Measurements from ENCODE around the gene ELANE. TPM values are rescaled to one million over a fixed set of nuclear protein-coding genes. Genes with fewer than 3 reads are reported as not detected.

ELANE gene
- total and polyA plus RNA-seq, 2 donors (not counting 1 experiment from before 2014, with no cell fraction given), result 0.48 to 0.66 TPM

GRCh38 chr19:811506-812048 lies 40.5 kb upstream of the ELANE start:
- Histone ChIP-seq H2AFZ (ENCODE audit: low read length) (no peak overlapping the region), H3K4me2 (ENCODE audit: extremely low read depth, insufficient read depth, low read length) (no peak overlapping the region), H3K4me1 (ENCODE audit: control insufficient read depth, extremely low read depth, insufficient read depth, low read length) (no peaks in the 10 kb centered on the region), H3K27ac (ENCODE audit: insufficient read depth, low read length) (no peak overlapping the region), H3K79me2 (ENCODE audit: control insufficient read depth, insufficient read depth, low read length) (peaks cover 29% of the 10 kb centered on the region), H3K9ac (ENCODE audit: insufficient read depth, low read length) (no peak overlapping the region), H4K20me1 (ENCODE audit: control insufficient read depth, extremely low read depth, insufficient read depth, low read length) (no peaks in the 10 kb centered on the region), H3K9me3 (ENCODE audit: control insufficient read depth, insufficient read depth, low read depth, low read length) (no peaks in the 10 kb centered on the region), H3K36me3 (ENCODE audit: control insufficient read depth, insufficient read depth, low read length) (peaks cover 44% of the 10 kb centered on the region), H3K4me3 (replicated peaks in 1 of 4; ENCODE audit: control extremely low read depth in 1 of 4, insufficient read depth in 1 of 4, low read depth in 3 of 4, low read length in 4 of 4) (no peak overlapping the region), H3K27me3 (ENCODE audit: control insufficient read depth, insufficient read depth, low read length) (no peaks in the 10 kb centered on the region)
- TF ChIP-seq CTCF (conservative IDR thresholded peaks at IDR 0.05 in 1 of 2, IDR thresholded peaks at IDR 0.05 in 1 of 2; ENCODE audit: low read depth in 1 of 2, low read length in 2 of 2) (no peak), EZH2 (IDR thresholded peaks at IDR 0.05; ENCODE audit: low read length, missing control alignments) (no peak)
- DNase-seq (ENCODE audit: low read depth in 2 of 2), result no peak

DNA sequence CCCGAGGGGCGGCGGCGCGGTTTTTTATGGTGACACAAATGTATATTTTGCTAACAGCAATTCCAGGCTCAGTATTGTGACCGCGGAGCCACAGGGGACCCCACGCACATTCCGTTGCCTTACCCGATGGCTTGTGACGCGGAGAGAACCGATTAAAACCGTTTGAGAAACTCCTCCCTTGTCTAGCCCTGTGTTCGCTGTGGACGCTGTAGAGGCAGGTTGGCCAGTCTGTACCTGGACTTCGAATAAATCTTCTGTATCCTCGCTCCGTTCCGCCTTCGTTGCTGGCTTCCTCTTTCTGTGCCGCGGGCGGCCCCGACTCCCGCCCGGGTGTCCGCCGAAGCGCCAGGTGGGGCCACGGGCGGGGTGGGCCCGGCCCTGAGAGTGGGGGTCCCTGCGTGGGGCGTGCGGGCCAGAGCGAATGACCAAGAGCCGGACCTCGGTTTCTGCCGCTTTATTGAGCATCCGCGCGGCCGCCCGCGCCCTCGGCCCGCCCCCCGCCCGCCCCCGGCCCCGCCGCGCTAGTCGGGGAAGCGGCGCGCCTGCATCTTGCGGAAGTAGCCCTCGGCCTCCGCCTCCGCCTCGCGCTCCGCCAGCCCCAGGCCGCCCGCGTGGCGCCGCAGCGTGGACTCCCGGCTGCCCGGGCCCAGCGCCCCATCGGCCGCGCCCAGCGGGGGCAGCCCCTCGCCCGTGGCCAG lies 39.9 kb upstream of the ELANE start:
- no peaks in the 10 kb centered on the region for H3K4me1 ChIP-seq (ENCODE audit: control insufficient read depth, extremely low read depth, insufficient read depth, low read length)
- no peak for DNase-seq (ENCODE audit: low read depth in 2 of 2)
- H3K4me2 ChIP-seq (ENCODE audit: extremely low read depth, insufficient read depth, low read length), result no peak overlapping the region
- no peaks in the 10 kb centered on the region for H3K27me3 ChIP-seq (ENCODE audit: control insufficient read depth, insufficient read depth, low read length)
- no peak overlapping the region for H3K27ac ChIP-seq (ENCODE audit: insufficient read depth, low read length)
- H2AFZ ChIP-seq (ENCODE audit: low read length), result no peak overlapping the region
- peaks cover 38% of the 10 kb centered on the region for H3K36me3 ChIP-seq (ENCODE audit: control insufficient read depth, insufficient read depth, low read length)
- H3K4me3 ChIP-seq (replicated peaks in 1 of 4; ENCODE audit: control extremely low read depth in 1 of 4, insufficient read depth in 1 of 4, low read depth in 3 of 4, low read length in 4 of 4), result no peak overlapping the region
- TF ChIP-seq EZH2 (IDR thresholded peaks at IDR 0.05; ENCODE audit: low read length, missing control alignments), result no peak
- TF ChIP-seq CTCF (conservative IDR thresholded peaks at IDR 0.05 in 1 of 2, IDR thresholded peaks at IDR 0.05 in 1 of 2; ENCODE audit: low read depth in 1 of 2, low read length in 2 of 2), result no peak
- peaks cover 22% of the 10 kb centered on the region for H3K79me2 ChIP-seq (ENCODE audit: control insufficient read depth, insufficient read depth, low read length)
- no peaks in the 10 kb centered on the region for H4K20me1 ChIP-seq (ENCODE audit: control insufficient read depth, extremely low read depth, insufficient read depth, low read length)
- H3K9me3 ChIP-seq (ENCODE audit: control insufficient read depth, insufficient read depth, low read depth, low read length), result no peaks in the 10 kb centered on the region
- H3K9ac ChIP-seq (ENCODE audit: insufficient read depth, low read length), result no peak overlapping the region

DNA sequence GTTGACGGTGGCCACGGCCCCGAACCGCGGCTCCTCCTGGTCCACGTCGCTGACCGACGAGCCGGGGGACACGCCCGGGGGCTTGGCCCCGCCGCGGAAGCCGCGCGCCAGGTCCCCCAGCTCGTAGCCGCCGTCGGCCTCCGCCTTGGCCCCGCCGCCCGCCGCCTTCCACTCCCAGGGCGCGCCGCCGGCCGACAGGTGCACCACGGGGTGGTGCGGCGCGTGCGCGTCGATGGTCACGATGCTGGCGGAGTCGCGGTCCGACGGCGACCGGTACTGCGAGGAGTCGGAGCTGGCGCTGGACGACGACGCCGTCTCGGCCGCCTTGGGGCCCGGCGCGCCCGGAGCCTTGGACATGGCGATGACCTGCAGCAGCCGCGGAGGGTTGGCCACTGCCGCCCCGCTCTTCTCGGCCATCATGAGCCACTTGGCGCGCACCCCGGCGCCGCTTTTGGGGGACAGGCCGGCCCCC lies 39.3 kb upstream of the ELANE start:
- no peak overlapping the region for H3K4me3 ChIP-seq (replicated peaks in 1 of 4; ENCODE audit: control extremely low read depth in 1 of 4, insufficient read depth in 1 of 4, low read depth in 3 of 4, low read length in 4 of 4)
- H4K20me1 ChIP-seq (ENCODE audit: control insufficient read depth, extremely low read depth, insufficient read depth, low read length), result no peaks in the 10 kb centered on the region
- H3K27me3 ChIP-seq (ENCODE audit: control insufficient read depth, insufficient read depth, low read length), result no peaks in the 10 kb centered on the region
- DNase-seq (ENCODE audit: low read depth in 2 of 2), result no peak
- no peaks in the 10 kb centered on the region for H3K4me1 ChIP-seq (ENCODE audit: control insufficient read depth, extremely low read depth, insufficient read depth, low read length)
- no peak overlapping the region for H3K9ac ChIP-seq (ENCODE audit: insufficient read depth, low read length)
- peaks cover 16% of the 10 kb centered on the region for H3K79me2 ChIP-seq (ENCODE audit: control insufficient read depth, insufficient read depth, low read length)
- H3K27ac ChIP-seq (ENCODE audit: insufficient read depth, low read length), result no peak overlapping the region
- H3K4me2 ChIP-seq (ENCODE audit: extremely low read depth, insufficient read depth, low read length), result no peak overlapping the region
- no peak for TF ChIP-seq EZH2 (IDR thresholded peaks at IDR 0.05; ENCODE audit: low read length, missing control alignments)
- TF ChIP-seq CTCF (conservative IDR thresholded peaks at IDR 0.05 in 1 of 2, IDR thresholded peaks at IDR 0.05 in 1 of 2; ENCODE audit: low read depth in 1 of 2, low read length in 2 of 2), result no peak
- no peak overlapping the region for H2AFZ ChIP-seq (ENCODE audit: low read length)
- no peaks in the 10 kb centered on the region for H3K9me3 ChIP-seq (ENCODE audit: control insufficient read depth, insufficient read depth, low read depth, low read length)
- peaks cover 34% of the 10 kb centered on the region for H3K36me3 ChIP-seq (ENCODE audit: control insufficient read depth, insufficient read depth, low read length)
